Subcutaneous abdominal adipose tissue (tissue), 5 donors: Measurements from ENCODE around the gene DUSP28.
A peak's percentile ranks its signal among the peaks of the same experiment; 100 is the strongest.

Experiments used
- H3K27ac ChIP-seq: one replicate; pipeline ENCODE4 v1.7.0; 2013; ENCODE audit warnings: low read depth, mild to moderate bottlenecking, inconsistent platforms, low read length, moderate library complexity
- H3K27me3 ChIP-seq, 5 donors: one replicate each; pipeline ENCODE4 v1.7.0; 2013; ENCODE audit warnings: low read length in 5 of 5, inconsistent platforms in 1 of 5; ENCODE audit not compliant: control insufficient read depth in 5 of 5, insufficient read depth in 4 of 5
- H3K36me3 ChIP-seq, 5 donors: one replicate each; pipeline ENCODE4 v1.7.0; 2013; ENCODE audit warnings: low read length in 5 of 5; ENCODE audit not compliant: control insufficient read depth in 5 of 5, insufficient read depth in 5 of 5
- H3K4me1 ChIP-seq, 5 donors: one replicate each; pipeline ENCODE4 v1.7.0; 2013; ENCODE audit warnings: low read length in 5 of 5, mild to moderate bottlenecking in 3 of 5, moderate library complexity in 1 of 5; ENCODE audit not compliant: control insufficient read depth in 5 of 5, insufficient read depth in 5 of 5
- H3K4me3 ChIP-seq, 5 donors: one replicate each; pipeline ENCODE4 v1.7.0; 2013; ENCODE audit warnings: low read length in 5 of 5, low read depth in 1 of 5
- H3K9ac ChIP-seq, 5 donors: one replicate each; pipeline ENCODE4 v1.7.0; 2013; ENCODE audit warnings: low read length in 5 of 5, mild to moderate bottlenecking in 4 of 5, moderate library complexity in 3 of 5
- H3K9me3 ChIP-seq, 5 donors: one replicate each; pipeline ENCODE4 v1.7.0; 2013; ENCODE audit warnings: low read length in 5 of 5; ENCODE audit not compliant: control insufficient read depth in 5 of 5
- donor health status: healthy.
- donor health status: healthy.
- donor health status: healthy.
- donor health status: healthy.
- donor health status: healthy.

The DUSP28 gene

DNA sequence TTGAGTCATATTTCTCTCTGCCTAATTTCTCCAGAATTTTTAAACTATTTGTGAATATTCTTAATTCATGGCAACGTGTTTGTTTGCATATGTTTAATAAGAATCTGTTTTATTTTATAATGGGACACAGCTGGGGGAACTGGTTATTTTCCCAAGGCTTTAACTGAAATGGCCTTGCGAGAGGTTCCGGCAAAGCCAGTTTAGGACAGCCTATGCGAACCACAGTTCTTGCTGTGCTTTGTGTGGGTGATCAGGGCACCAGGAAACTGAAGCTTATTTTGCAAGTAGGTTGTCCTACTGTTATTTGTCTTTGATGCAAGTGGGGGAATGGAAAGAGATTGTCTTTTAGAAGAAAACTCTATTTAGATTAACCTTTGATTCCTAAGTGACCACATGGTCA lies 8.9 kb upstream of the DUSP28 start:
- Histone ChIP-seq H3K27me3 (no peaks in the 10 kb centered on the region), H3K27ac (no peak overlapping the region), H3K4me1 (peaks cover 0 to 5% (median 0%) of the 10 kb centered on the region in 5 donors), H3K9me3 (no peaks in the 10 kb centered on the region), H3K36me3 (peaks cover 4 to 15% (median 9%) of the 10 kb centered on the region in 5 donors), H3K4me3 (no peak overlapping the region), H3K9ac (no peak overlapping the region)

DNA sequence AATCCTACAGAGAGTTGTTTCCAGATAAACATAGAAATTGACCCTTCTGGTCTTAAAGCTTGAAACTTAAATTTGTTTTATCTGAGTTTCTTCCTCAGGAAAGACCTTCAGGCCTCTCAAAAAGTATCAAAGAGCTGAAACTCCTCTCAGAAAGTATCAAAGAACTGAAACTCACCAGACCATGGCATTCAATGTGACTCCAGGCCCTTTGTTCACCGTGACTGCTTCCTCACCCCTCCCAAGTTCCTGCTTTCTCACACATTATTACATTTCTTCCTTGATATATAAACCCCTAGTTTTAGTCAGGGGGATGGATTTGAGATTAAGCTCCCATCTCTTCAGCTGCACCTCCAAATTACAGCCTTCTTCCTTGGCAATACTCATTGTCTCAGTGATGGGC lies 8.3 kb upstream of the DUSP28 start:
- Histone ChIP-seq H3K27me3 (no peaks in the 10 kb centered on the region), H3K4me1 (peaks cover 0 to 7% (median 2%) of the 10 kb centered on the region in 5 donors)

DNA sequence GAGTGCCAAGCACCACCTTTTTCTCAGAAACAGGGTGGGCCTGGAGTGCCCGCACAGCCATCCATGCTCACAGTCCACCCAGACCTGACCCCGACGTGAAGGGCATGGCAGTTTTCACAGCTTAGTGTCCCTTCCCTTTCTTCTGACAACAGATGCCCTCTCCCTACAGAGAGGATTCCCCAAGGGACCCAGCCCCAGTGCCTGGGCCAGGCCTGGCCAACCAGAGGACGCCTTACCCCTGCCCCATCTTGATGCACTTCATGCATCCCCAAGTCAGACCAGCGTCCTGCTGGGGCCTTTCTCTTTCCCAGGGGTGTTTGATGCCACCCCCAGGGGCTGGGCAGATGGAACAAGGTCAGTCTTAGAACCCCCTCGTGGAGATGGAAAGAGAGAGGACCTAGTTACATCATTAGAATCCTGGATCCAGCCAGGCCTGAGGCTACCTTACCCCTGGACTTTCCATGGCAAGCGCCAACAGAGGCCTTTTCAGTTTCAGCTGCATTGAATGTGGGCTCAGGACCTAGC lies 6.1 kb upstream of the DUSP28 start:
- Histone ChIP-seq H3K27ac (no peak overlapping the region), H3K36me3 (peaks cover 4 to 15% (median 9%) of the 10 kb centered on the region in 5 donors), H3K4me1 (peaks cover 0 to 27% (median 21%) of the 10 kb centered on the region in 5 donors), H3K9ac (no peak overlapping the region), H3K9me3 (no peaks in the 10 kb centered on the region), H3K4me3 (no peak overlapping the region), H3K27me3 (peaks cover 0 to 2% (median 0%) of the 10 kb centered on the region in 5 donors)

More for the DNA sequence above, 8.3 kb upstream of the DUSP28 start:
- Histone ChIP-seq H3K36me3 (peaks cover 4 to 15% (median 9%) of the 10 kb centered on the region in 5 donors), H3K9me3 (no peaks in the 10 kb centered on the region), H3K9ac (no peak overlapping the region), H3K27ac (no peak overlapping the region), H3K4me3 (no peak overlapping the region)

DNA sequence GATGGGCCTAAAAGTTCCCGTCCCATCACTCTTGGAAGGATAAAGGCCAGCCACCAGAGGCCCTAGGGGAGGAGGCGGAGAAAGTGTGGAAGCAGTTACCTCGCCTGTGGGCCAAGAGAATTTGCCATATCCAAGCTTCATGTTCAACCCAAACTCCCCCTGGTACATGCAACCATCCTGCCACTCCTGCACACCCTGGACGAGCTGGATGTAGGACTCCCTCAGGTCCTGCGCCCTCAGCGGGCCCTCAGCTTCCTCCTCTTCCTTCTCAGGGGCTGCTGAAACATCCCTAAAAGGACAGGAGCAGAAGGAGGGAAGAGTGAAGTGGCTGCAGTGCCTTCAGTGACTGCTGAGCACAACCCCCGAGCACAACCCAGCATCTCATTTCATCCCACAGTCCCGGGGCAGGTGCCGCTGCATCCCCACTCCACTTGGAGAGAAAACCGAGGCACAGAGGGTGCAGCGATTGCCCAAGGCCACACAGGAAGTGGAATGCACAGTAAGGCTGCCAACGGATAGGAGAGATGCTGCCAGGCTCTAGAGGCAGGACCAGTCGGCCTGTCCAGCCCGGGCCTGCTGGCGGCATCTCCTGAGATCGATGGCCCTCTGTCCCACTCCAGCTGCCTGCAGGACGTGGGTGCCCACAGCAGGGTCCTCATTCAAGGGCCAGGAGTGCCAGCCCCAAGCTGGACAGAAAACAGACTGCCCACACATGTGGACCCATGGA lies 5.2 kb upstream of the DUSP28 start:
- Histone ChIP-seq H3K4me1 (peaks cover 0 to 36% (median 30%) of the 10 kb centered on the region in 5 donors), H3K27ac (no peak overlapping the region), H3K4me3 (no peak overlapping the region), H3K36me3 (peaks cover 4 to 15% (median 9%) of the 10 kb centered on the region in 5 donors), H3K9me3 (no peaks in the 10 kb centered on the region), H3K9ac (no peak overlapping the region), H3K27me3 (peaks cover 0 to 2% (median 0%) of the 10 kb centered on the region in 5 donors)

DNA sequence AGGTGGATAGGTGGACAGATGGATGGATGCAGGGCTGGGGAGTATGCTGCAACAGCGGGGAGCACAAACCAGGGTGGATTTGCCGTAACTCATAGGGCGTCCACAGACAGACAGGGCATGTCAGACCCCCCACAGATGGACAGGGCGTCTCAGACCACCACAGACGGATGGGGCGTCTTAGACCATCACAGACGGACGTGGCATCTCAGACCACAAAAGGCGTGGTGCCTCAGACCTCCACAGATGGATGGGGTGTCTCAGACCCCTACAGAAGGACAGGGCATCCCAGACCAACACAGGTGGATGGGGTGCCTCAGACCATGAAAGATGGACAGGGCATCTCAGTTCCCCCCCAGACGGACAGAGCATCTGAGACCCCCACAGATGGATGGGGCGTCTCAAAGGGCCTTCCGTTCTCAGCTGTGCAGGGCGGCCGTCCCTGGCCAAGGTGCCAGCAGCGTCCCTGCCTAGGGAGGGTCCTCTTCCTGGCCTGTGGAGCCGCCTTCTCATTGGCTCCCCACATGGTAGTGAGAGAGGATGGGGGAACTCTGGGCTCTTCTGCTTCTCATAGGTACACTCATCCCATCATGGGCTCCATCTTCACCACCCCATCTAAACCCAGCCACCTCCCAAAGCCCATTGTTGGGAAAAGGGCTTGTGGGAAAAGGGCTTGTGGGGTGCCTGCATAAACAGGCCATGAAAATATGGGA lies 4.5 kb upstream of the DUSP28 start:
- Histone ChIP-seq H3K27ac (no peak overlapping the region), H3K27me3 (peaks cover 0 to 2% (median 0%) of the 10 kb centered on the region in 5 donors), H3K4me3 (no peak overlapping the region), H3K36me3 (peaks cover 4 to 15% (median 9%) of the 10 kb centered on the region in 5 donors), H3K9ac (no peak overlapping the region), H3K4me1 (peaks cover 0 to 38% (median 31%) of the 10 kb centered on the region in 5 donors), H3K9me3 (no peaks in the 10 kb centered on the region)

GRCh38 chr2:240556553-240557100 lies 3.5 kb upstream of the DUSP28 start:
- H3K4me1 ChIP-seq, result peaks cover 0 to 43% (median 36%) of the 10 kb centered on the region in 5 donors
- H3K9ac ChIP-seq, result peak overlapping the region in 2 of 5 donors; percentile 21 to 45
- no peak overlapping the region for H3K27ac ChIP-seq
- peaks cover 4 to 10% (median 6%) of the 10 kb centered on the region in 5 donors for H3K36me3 ChIP-seq
- H3K4me3 ChIP-seq, result peak overlapping the region in 1 of 5 donors; percentile 54
- H3K27me3 ChIP-seq, result peaks cover 0 to 2% (median 0%) of the 10 kb centered on the region in 5 donors
- H3K9me3 ChIP-seq, result no peaks in the 10 kb centered on the region

- Histone ChIP-seq H3K9me3 (no peaks in the 10 kb centered on the region), H3K9ac (peak overlapping the region in 2 of 5 donors; percentile 21 to 45), H3K36me3 (peaks cover 4 to 9% (median 5%) of the 10 kb centered on the region in 5 donors), H3K27me3 (peaks cover 0 to 2% (median 0%) of the 10 kb centered on the region in 5 donors), H3K27ac (no peak overlapping the region), H3K4me1 (peaks cover 0 to 49% (median 41%) of the 10 kb centered on the region in 5 donors), H3K4me3 (peak overlapping the region in 4 of 5 donors; percentile 17 to 54 (median 39))
Observed at GRCh38 chr2:240557101-240557751, 2.9 kb upstream of the DUSP28 start.

- H3K27ac ChIP-seq, result no peak within 1 kb of the TSS
- peaks cover 0 to 54% (median 47%) of the 10 kb centered on the region in 5 donors for H3K4me1 ChIP-seq
- peaks cover 0 to 9% (median 2%) of the 10 kb centered on the region in 5 donors for H3K36me3 ChIP-seq
- peaks cover 0 to 2% (median 0%) of the 10 kb centered on the region in 5 donors for H3K27me3 ChIP-seq
- no peaks in the 10 kb centered on the region for H3K9me3 ChIP-seq
- peak within 1 kb of the TSS; percentile 19 to 54 (median 42) for H3K4me3 ChIP-seq
- H3K9ac ChIP-seq, result peak within 1 kb of the TSS in 2 of 5 donors; percentile 21 to 45
Observed at GRCh38 chr2:240557808-240558207, 2.3 kb upstream of the DUSP28 start, which contains the start of gene ANKMY1. Gene ANKMY1 (minus strand): TSS chr2:240557988. CDS start chr2:240557335, 653 bp downstream.

- Histone ChIP-seq H3K36me3 (peaks cover 0 to 9% (median 0%) of the 10 kb centered on the region in 5 donors), H3K4me1 (peaks cover 0 to 54% (median 48%) of the 10 kb centered on the region in 5 donors), H3K4me3 (peak overlapping the region in 4 of 5 donors; percentile 19 to 54 (median 44)), H3K27me3 (peaks cover 0 to 2% (median 0%) of the 10 kb centered on the region in 5 donors), H3K9ac (peak overlapping the region in 1 of 5 donors; percentile 29), H3K9me3 (no peaks in the 10 kb centered on the region), H3K27ac (no peak overlapping the region)
Observed at GRCh38 chr2:240558236-240558761, 1.9 kb upstream of the DUSP28 start.
